GM23338 (cell line): ENCODE results near the gene CDC42EP2. TPM values are rescaled to one million over a fixed set of nuclear protein-coding genes. Genes with fewer than 3 reads are reported as not detected.

ENCODE experiments used
- ATAC-seq: fragments of 200-7000 bp; cut with Tn5 transposase; 3 replicates; pipeline ENCODE4 v1.9.1; 2020
- DNase-seq: peaks from one replicate; pipeline ENCODE4 v3.0.0-alpha.2; 2015; ENCODE audit warnings: low spot score
- H2AFZ ChIP-seq: fragments of 200-600 bp; sonication (generic); 2 replicates; pipeline ENCODE4 v1.8.0; 2016; ENCODE audit warnings: antibody characterized with exemption, mild to moderate bottlenecking, moderate library complexity
- H3F3A ChIP-seq: fragments of 200-600 bp; sonication (generic); replicated peaks from 2 replicates; pipeline ENCODE4 v1.8.0; 2017; ENCODE audit warnings: antibody characterized with exemption, mixed run types, low read depth
- H3K27ac ChIP-seq: fragments of 200-600 bp; sonication (generic); 2 replicates; pipeline ENCODE4 v1.6.1; 2016; ENCODE audit warnings: low read depth
- H3K27me3 ChIP-seq: fragments of 200-600 bp; sonication (generic); 2 replicates; pipeline ENCODE4 v1.8.0; 2016; ENCODE audit warnings: mild to moderate bottlenecking, mixed run types, moderate library complexity; ENCODE audit not compliant: insufficient read depth
- H3K36me3 ChIP-seq: fragments of 200-600 bp; sonication (generic); 2 replicates; pipeline ENCODE4 v1.8.0; 2016; ENCODE audit warnings: mild to moderate bottlenecking; ENCODE audit not compliant: insufficient read depth
- H3K4me1 ChIP-seq: fragments of 200-600 bp; sonication (generic); 2 replicates; pipeline ENCODE4 v1.8.0; 2016; ENCODE audit warnings: mild to moderate bottlenecking, moderate library complexity; ENCODE audit not compliant: insufficient read depth
- H3K4me2 ChIP-seq: fragments of 200-600 bp; sonication (generic); 2 replicates; pipeline ENCODE4 v1.7.1; 2017; ENCODE audit warnings: mixed run types
- H3K4me3 ChIP-seq: fragments of 200-600 bp; sonication (generic); 2 replicates; pipeline ENCODE4 v1.6.1; 2016; ENCODE audit warnings: mixed run types
- H3K79me2 ChIP-seq: fragments of 200-600 bp; sonication (generic); replicated peaks from 2 replicates; pipeline ENCODE4 v1.8.0; 2017; ENCODE audit warnings: mild to moderate bottlenecking; ENCODE audit not compliant: insufficient read depth
- H3K9me2 ChIP-seq: fragments of 200-600 bp; sonication (generic); 2 replicates; pipeline ENCODE4 v1.8.0; 2017; ENCODE audit not compliant: insufficient read depth
- H4K20me1 ChIP-seq: fragments of 200-600 bp; sonication (generic); replicated peaks from 2 replicates; pipeline ENCODE4 v1.8.0; 2017; ENCODE audit warnings: mild to moderate bottlenecking; ENCODE audit not compliant: insufficient read depth
- H3K27ac Mint-ChIP-seq: 2 replicates; pipeline ENCODE4 v1.8.0; 2020; ENCODE audit warnings: inconsistent platforms, mild to moderate bottlenecking, moderate library complexity, mixed read lengths
- H3K27me3 Mint-ChIP-seq: 3 replicates; pipeline ENCODE4 v1.8.0; 2022; ENCODE audit warnings: low read depth, mild to moderate bottlenecking, moderate library complexity, mixed read lengths, inconsistent platforms; ENCODE audit not compliant: insufficient read depth, poor library complexity
- H3K36me3 Mint-ChIP-seq: 3 replicates; pipeline ENCODE4 v1.8.0; 2021; ENCODE audit warnings: low read depth, mild to moderate bottlenecking, inconsistent platforms, moderate library complexity, mixed read lengths
- H3K4me1 Mint-ChIP-seq: 3 replicates; pipeline ENCODE4 v1.8.0; 2020; ENCODE audit warnings: mild to moderate bottlenecking, inconsistent platforms, mixed read lengths
- H3K4me3 Mint-ChIP-seq: 3 replicates; pipeline ENCODE4 v1.8.0; 2021; ENCODE audit warnings: moderate library complexity, mild to moderate bottlenecking, inconsistent platforms, mixed read lengths
- H3K9me3 Mint-ChIP-seq: 3 replicates; pipeline ENCODE4 v1.8.0; 2020; ENCODE audit warnings: moderate library complexity, mild to moderate bottlenecking, inconsistent platforms, mixed read lengths
- CREB1 ChIP-seq: fragments of 250-450 bp; sonication (Bioruptor Pico); IDR thresholded peaks from 2 replicates; pipeline ENCODE4 v1.5.0; 2020; ENCODE audit warnings: low read depth, mild to moderate bottlenecking, moderate library complexity
- ETS1 ChIP-seq: IDR thresholded peaks from 2 replicates; pipeline ENCODE4 v1.6.1; 2016; ENCODE audit warnings: antibody characterized with exemption
- EZH2phosphoT487 ChIP-seq: fragments of 200-600 bp; sonication (generic); IDR thresholded peaks from one replicate; pipeline ENCODE4 v1.8.1; 2018; ENCODE audit warnings: antibody characterized with exemption; ENCODE audit not compliant: unreplicated experiment
- JUNB ChIP-seq: IDR thresholded peaks from one replicate; pipeline ENCODE4 v1.6.1; 2016; ENCODE audit warnings: antibody characterized with exemption; ENCODE audit not compliant: unreplicated experiment
- NANOG ChIP-seq: IDR thresholded peaks from 2 replicates; pipeline ENCODE4 v1.6.1; 2016; ENCODE audit warnings: antibody characterized with exemption, borderline replicate concordance
- POLR2AphosphoS5 ChIP-seq: IDR thresholded peaks from 2 replicates; pipeline ENCODE4 v1.6.1; 2016; ENCODE audit warnings: antibody characterized with exemption, low read depth
- REST ChIP-seq: IDR thresholded peaks from one replicate; pipeline ENCODE4 v1.6.1; 2018; ENCODE audit warnings: antibody characterized with exemption; ENCODE audit not compliant: unreplicated experiment
- STAT1 ChIP-seq: IDR thresholded peaks from one replicate; pipeline ENCODE4 v1.6.1; 2016; ENCODE audit warnings: antibody characterized with exemption; ENCODE audit not compliant: unreplicated experiment
- ZNF114 ChIP-seq: fragments of 250-450 bp; sonication (Bioruptor Pico); IDR thresholded peaks from 2 replicates; pipeline ENCODE4 v1.5.0; 2020; ENCODE audit warnings: mild to moderate bottlenecking, moderate library complexity
- ZNF331 ChIP-seq: fragments of 250-450 bp; sonication (Bioruptor Pico); IDR thresholded peaks from 2 replicates; pipeline ENCODE4 v1.5.0; 2020; ENCODE audit warnings: low read depth, mild to moderate bottlenecking, moderate library complexity
- polyA plus RNA-seq: library from polyadenylated mRNA; unstranded; fragments of >200 nt; fragmentation: Nextera tagmentation; extraction: Ambion mirVana; gene quantifications from 2 replicates; pipeline ENCODE4 v1.2.1, GENCODE V29; 2016
- total RNA-seq: library from RNA; depleted of rRNA; stranded (reverse); fragments of >200 nt; shearing (Covaris generic); gene quantifications from 2 replicates; pipeline ENCODE4 v1.2.3, GENCODE V29; 2014

The CDC42EP2 gene
- total and polyA plus RNA-seq, 2 experiments from 2014 or later: 18.2 to 19.0 TPM

GRCh38 chr11:65317025-65317786 is 2.5 kb downstream of the CDC42EP2 start (continued):
- TF ChIP-seq CREB1 (CRISPR knock-in tag) (no peak), JUNB (no peak), STAT1 (no peak), ETS1 (peak; percentile 70), EZH2phosphoT487 (no peak), ZNF114 (CRISPR knock-in tag) (no peak), POLR2AphosphoS5 (peak; percentile 53; the same call in 1 of the 2 replicates)

- peaks cover 18% of the 10 kb centered on the region for H4K20me1 ChIP-seq
- no peaks in the 10 kb centered on the region for H3K9me3 Mint-ChIP-seq
- no peak for ATAC-seq
These were observed 5.9 kb downstream of the CDC42EP2 start for GRCh38 chr11:65320386-65321075.

More at GRCh38 chr11:65320386-65321075, 5.9 kb downstream of the CDC42EP2 start:
- Histone ChIP-seq H3K4me2 (no peak overlapping the region), H2AFZ (no peak overlapping the region), H3K79me2 (peaks cover 44% of the 10 kb centered on the region), H3K27ac (no peak overlapping the region), H3K4me1 (peaks cover 31% of the 10 kb centered on the region), H3K4me3 (no peak overlapping the region), H3F3A (peaks cover 28% of the 10 kb centered on the region), H3K9me2 (no peaks in the 10 kb centered on the region), H3K36me3 (no peaks in the 10 kb centered on the region), H3K27me3 (no peaks in the 10 kb centered on the region)
- DNase-seq: no peak
- Mint-ChIP-seq H3K27me3 (peaks cover 16% of the 10 kb centered on the region), H3K4me1 (peaks cover 33% of the 10 kb centered on the region), H3K4me3 (no peak overlapping the region; the same call in 2 of the 3 replicates), H3K36me3 (peaks cover 27% of the 10 kb centered on the region), H3K27ac (no peak overlapping the region)
- TF ChIP-seq NANOG: no peak
- no peak for TF ChIP-seq REST
- TF ChIP-seq ZNF331 (CRISPR knock-in tag): no peak
